ENCODE measurements around the gene ZNF710. TPM values are rescaled to one million over a fixed set of nuclear protein-coding genes. Genes with fewer than 3 reads are reported as not detected.

ZNF710 gene
- total and polyA plus RNA-seq, 2 of the 8 experiments (the other 6 are each of a cell fraction or from before 2014, with no cell fraction given): 10.5 to 24.0 TPM

DNA sequence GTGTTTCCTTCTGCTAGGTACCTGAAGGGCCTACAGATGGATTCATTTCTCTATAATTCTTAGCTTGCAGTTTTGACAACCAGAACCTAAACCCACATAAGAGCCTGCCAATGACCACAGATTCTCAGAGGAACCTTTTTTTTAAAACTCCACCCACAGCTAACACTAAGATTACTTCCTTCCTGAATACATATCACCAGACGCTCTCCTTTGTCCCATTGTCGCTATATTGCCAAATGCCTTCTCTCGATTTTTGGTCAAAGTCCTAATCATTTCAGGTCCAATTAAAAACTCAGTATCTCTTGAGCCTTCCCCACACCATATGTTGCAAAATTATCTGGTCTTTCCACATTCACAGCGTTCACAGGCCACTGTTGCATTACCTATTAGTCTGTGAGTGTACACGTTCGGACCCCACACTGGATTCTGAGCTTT is 12.4 kb downstream of the ZNF710 start:
- no peak overlapping the region for H3K9ac ChIP-seq (replicated peaks in 1 of 4; ENCODE audit: extremely low read depth in 1 of 4, low read depth in 3 of 4, low read length in 3 of 4)
- no peak overlapping the region for H2BK120ac ChIP-seq (replicated peaks; ENCODE audit: low read depth, low read length)
- no peaks in the 10 kb centered on the region for H3K27me3 ChIP-seq (replicated peaks in 1 of 4; ENCODE audit: control insufficient read depth in 3 of 4, extremely low read depth in 1 of 4, insufficient read depth in 3 of 4, low read length in 3 of 4)
- no peak overlapping the region for H3K27ac ChIP-seq (ENCODE audit: low read depth, low read length)
- ChIA-PET POLR2A (ENCODE audit: partially characterized antibody) (interaction anchor here (2.1 kb wide), 1 partner anchor 10 kb away, joined by 6 read pairs; no protein-coding TSS in a partner anchor), CTCF (ENCODE audit: partially characterized antibody) (interaction anchor here (0.7 to 2.1 kb wide), 6 partner anchors 10 to 373 kb away, joined by 3 to 5 read pairs (median 4); partner anchors contain the start of gene TTLL13)
- TF ChIP-seq TAF1 (IDR thresholded peaks at IDR 0.05; ENCODE audit: low read depth, low read length) (no peak), SP1 (IDR thresholded peaks at IDR 0.05; ENCODE audit: low read depth, low read length) (no peak), FOSL1 (IDR thresholded peaks at IDR 0.05; ENCODE audit: insufficient read depth, low read depth, low read length) (no peak), ASH2L (IDR thresholded peaks at IDR 0.05; ENCODE audit: low read length) (no peak), TEAD4 (IDR thresholded peaks at IDR 0.05; ENCODE audit: low read depth, low read length) (no peak), TBP (IDR thresholded peaks at IDR 0.05; ENCODE audit: low read depth, low read length) (no peak), EP300 (IDR thresholded peaks at IDR 0.05; ENCODE audit: borderline replicate concordance in 1 of 2, low read depth in 2 of 2, low read length in 2 of 2) (no peak), SIN3A (conservative IDR thresholded peaks at IDR 0.05 in 1 of 2, IDR thresholded peaks at IDR 0.05 in 1 of 2; ENCODE audit: low read depth in 1 of 2, low read length in 2 of 2) (no peak), RXRA (IDR thresholded peaks at IDR 0.05; ENCODE audit: insufficient read depth, low read depth, low read length) (no peak), CBX5 (IDR thresholded peaks at IDR 0.05; ENCODE audit: low read depth, low read length) (no peak)
- no peaks in the 10 kb centered on the region for H3K23me2 ChIP-seq (ENCODE audit: low read depth, low read length)
- H2BK12ac ChIP-seq (ENCODE audit: low read depth, low read length): no peak overlapping the region
- no peak overlapping the region for H2BK15ac ChIP-seq (ENCODE audit: low read length)
- peaks cover 3 to 8% of the 10 kb centered on the region in 2 experiments; a peak in 3 of 4 replicates for H3K9me3 ChIP-seq (ENCODE audit: insufficient read depth in 2 of 2, low read depth in 1 of 2, low read length in 1 of 2)
- H3K36me3 ChIP-seq (ENCODE audit: control insufficient read depth in 2 of 4, insufficient read depth in 4 of 4, low read length in 3 of 4): no peaks in the 10 kb centered on the region; a peak in 1 of 8 replicates
- no peak overlapping the region for H3K18ac ChIP-seq (ENCODE audit: extremely low read depth, low read length)
- peaks cover 0 to 7% (median 0%) of the 10 kb centered on the region in 4 experiments; a peak in 2 of 7 replicates for H3K4me1 ChIP-seq (replicated peaks in 1 of 4; ENCODE audit: control insufficient read depth in 3 of 4, insufficient read depth in 4 of 4, low read length in 3 of 4)
- no peak overlapping the region for H4K91ac ChIP-seq (replicated peaks; ENCODE audit: insufficient read length, low read length)
- H3K56ac ChIP-seq (replicated peaks; ENCODE audit: insufficient read length, low read depth, low read length): no peak overlapping the region
- peaks cover 12% of the 10 kb centered on the region for H3K79me1 ChIP-seq (ENCODE audit: low read depth, low read length)
- H3K14ac ChIP-seq (ENCODE audit: insufficient read length): no peak overlapping the region
- no peak overlapping the region for H3K4me2 ChIP-seq (ENCODE audit: insufficient read depth in 1 of 2, low read depth in 2 of 2, low read length in 2 of 2)
- H4K8ac ChIP-seq (ENCODE audit: extremely low read depth, insufficient read depth, low read length): no peak overlapping the region
- 92% methylated on average over 6 of the region's 6 CpGs; no CpG with 5 or more reads in 1 of the 2 experiments for WGBS, 2 experiments (ENCODE audit: extremely low coverage in 1 of 2, insufficient coverage in 1 of 2, insufficient read length in 1 of 2, insufficient replicate concordance in 2 of 2, low coverage in 1 of 2, low lambda C conversion rate in 2 of 2, missing lambda C conversion rate in 1 of 2)
- H3K4me3 ChIP-seq (ENCODE audit: extremely low read depth in 1 of 4, insufficient read depth in 2 of 4, low read depth in 3 of 4, low read length in 4 of 4): no peak overlapping the region
- peaks cover 2 to 3% of the 10 kb centered on the region in 2 experiments for H4K20me1 ChIP-seq (replicated peaks in 1 of 2; ENCODE audit: control insufficient read depth in 1 of 2, insufficient read depth in 2 of 2, low read length in 2 of 2)
- no peak overlapping the region for H2BK20ac ChIP-seq (ENCODE audit: low read length)
- DNase-seq (ENCODE audit: low read depth in 1 of 2, low spot score in 2 of 2) (no peak), FAIRE-seq (no peak)
- no peak overlapping the region for H3K4ac ChIP-seq (replicated peaks; ENCODE audit: insufficient read length, low read depth, low read length)
- H2AK5ac ChIP-seq (ENCODE audit: low read depth, low read length): no peak overlapping the region
- peaks cover 6 to 26% of the 10 kb centered on the region in 2 experiments for H3K79me2 ChIP-seq (ENCODE audit: control insufficient read depth in 1 of 2, insufficient read depth in 2 of 2, low read length in 2 of 2)
- H4K5ac ChIP-seq (ENCODE audit: insufficient read length, low read depth, low read length): no peak overlapping the region
- H2BK5ac ChIP-seq (ENCODE audit: low read depth, low read length): no peak overlapping the region
- no peak overlapping the region for H3K23ac ChIP-seq (ENCODE audit: insufficient read length)
- no peak overlapping the region for H2AFZ ChIP-seq (ENCODE audit: low read length)

Data from H1 (cell line).